Kidney capillary endothelial cell (primary cell): ENCODE measurements around the gene CERK.
A peak's percentile ranks its signal among the peaks of the same experiment; 100 is the strongest.

ENCODE experiments used
- DNase-seq: peaks from one replicate; pipeline ENCODE4 v3.0.0-alpha.2; 2018; ENCODE audit warnings: low spot score

The CERK gene

GRCh38 chr22:46764779-46765485 is 26.9 kb upstream of the CERK start:
- DNase-seq: no peak

- DNase-seq: no peak
These were observed 26.2 kb upstream of the CERK start for GRCh38 chr22:46764140-46764680.

DNA sequence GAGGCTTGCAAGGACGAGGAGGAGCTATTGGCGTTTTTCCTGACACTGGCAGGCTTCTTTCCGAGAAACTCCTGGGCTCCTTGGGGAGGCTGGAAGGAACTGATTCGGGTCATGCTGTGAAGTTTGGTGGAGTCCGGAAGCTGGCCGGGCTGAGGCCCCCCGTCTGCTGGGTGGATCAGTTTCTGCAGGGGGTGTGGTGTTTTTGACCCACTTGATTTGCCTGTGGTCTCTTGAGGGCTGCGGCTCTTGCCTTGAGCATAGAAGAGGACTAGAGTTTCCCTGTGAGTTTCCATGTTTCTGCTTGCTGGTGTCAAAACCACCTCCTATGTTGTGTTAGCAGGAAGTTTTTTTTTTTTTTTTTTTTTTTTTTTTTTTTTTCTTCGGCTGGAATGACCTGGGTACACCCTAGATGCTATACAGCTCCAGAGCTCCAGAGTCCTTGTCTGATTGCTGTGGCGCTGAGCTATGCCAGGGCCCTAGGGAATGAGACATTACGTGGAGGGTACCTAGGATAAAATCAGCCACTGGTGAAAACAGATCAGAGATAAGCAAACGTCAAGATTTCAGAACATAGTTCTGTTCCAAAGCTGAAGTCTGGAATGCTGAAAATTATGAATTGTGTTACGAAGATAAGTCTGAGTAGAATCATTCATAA is 25.1 kb upstream of the CERK start:
- DNase-seq: no peak

- peak; percentile 90 for DNase-seq
These were observed 24.4 kb upstream of the CERK start, which contains the start of gene TBC1D22A for GRCh38 chr22:46762238-46763050. Gene TBC1D22A, plus strand, starts transcription at chr22:46762650. Its CDS starts 137 bp downstream, at chr22:46762787.

DNA sequence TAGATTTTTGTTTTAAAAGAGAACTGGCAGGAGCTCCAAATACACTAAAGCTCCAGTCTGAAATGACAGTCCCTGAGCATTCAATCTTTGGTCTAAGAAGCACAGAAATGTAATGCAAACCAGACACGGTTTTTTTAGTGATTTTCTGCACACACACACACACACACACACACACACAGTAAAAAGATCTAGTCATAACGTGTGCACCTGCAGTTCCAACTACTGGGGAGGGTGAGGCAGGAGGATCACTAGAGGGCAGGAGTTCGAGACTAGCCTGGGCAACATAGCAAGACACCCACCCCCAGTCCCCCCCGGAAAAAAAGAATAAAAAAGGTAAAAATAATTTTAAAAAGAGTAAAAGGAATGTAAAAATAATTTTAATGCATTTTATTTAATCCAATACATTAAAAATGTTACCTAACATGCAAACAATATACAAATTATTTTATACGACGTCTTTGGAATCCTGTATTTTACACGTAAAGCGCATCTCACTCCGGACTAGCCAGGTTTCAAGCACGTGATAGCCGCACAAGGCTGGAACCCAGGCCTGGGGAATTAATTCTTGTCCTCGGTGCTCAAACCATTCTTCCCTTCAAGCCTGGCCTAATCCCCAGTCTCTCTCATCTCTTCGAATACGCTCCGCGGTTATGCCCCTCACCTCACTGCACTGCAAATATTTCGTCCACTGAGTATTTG is 23.6 kb upstream of the CERK start:
- no peak for DNase-seq

- no peak for DNase-seq
These were observed 23.0 kb upstream of the CERK start for GRCh38 chr22:46761017-46761416.

DNA sequence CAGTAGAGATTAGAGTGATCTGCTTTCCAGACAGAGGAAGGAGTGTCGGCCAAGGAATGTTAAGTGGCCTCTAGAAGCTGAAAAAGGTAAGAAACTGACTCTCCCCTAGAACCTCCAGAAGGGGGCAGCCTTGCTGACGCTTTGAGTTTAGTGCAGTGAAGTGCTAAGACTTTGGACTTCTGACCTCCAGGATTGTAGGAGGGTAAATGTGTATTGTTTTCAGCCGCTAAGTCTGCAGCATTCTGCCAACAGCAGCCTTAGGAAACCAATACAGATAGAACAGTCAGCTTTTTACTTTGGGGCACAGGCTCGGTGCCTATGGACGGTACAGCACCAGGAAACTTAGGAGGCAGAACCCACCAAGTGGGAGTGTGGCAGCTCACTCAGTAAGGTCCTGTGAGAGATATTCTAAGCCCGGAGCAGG is 20.8 kb upstream of the CERK start:
- DNase-seq: peak; percentile 85

GRCh38 chr22:46758121-46758520 is 20.1 kb upstream of the CERK start:
- DNase-seq: no peak

DNA sequence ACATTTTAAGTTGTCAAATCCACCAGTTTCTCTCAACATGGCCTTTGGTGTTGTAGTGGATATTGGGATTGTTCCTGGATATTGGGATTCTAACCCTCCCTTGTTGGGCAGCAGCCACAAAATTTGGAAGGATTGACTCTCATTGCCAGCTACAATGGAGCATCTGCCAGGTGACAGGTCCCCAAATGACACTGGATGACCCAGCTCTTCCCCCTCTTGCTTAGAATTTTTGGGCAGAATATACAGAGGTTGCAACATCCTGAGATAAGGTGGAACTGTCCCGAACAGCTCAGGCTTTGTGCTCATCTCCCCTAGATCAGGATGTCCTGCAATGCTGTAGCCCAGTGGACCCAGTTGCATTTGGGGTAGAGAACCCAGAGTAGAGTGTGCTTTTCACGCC is 19.1 kb upstream of the CERK start:
- no peak for DNase-seq

GRCh38 chr22:46756097-46756496 is 18.0 kb upstream of the CERK start:
- DNase-seq: no peak

DNA sequence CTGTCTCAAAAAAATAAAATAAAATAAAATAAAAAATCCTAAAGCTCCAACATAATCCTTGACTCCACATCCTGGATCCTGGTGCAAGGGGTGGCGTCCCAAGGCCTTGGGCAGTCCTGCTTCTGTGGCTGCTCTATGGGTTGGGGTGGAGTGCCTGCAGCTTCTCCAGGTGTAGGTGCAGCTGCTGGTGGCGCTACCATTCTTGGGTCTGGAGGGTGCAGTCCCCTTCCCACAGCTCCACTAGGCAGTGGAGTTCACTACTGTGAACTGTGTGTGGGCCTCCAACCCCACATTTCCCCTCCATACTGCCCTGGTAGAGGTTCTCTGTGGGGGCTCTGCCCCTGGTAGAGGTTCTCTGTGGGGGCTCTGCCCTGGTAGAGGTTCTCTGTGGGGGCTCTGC is 17.5 kb upstream of the CERK start:
- DNase-seq: no peak

GRCh38 chr22:46754826-46755225 is 16.8 kb upstream of the CERK start:
- DNase-seq: no peak

DNA sequence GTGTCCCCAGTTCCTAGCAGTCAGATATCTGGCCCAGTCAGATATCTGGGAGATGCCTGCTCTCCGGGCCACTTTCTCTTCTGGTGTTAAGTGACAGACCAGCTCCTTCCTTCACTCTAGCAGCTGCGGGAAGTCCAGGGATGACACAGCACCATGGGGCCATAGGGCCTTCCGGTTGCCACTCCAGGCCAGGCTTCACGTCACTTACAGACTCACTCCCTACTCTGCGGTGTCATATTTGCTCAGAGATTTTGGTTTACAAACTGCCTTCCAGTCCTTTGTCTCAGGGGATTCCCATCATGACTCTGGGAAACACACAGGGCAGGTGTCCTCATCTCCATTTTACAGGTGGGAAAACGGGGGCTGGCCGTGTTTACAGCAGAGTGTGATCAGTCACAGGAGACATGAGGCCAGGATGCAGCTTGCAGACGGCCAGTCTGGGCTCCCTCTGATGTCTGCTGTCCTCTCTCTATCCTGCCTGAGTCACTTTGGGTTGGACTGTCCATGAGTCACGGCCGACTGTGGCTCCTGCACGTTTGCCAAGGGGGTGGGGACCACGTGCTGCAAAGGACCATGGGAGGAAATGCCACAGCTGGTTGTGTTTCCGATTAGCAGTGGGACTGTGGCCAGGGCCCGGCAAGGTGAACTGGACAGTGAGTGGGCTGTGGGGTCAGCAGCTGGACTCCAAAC is 16.2 kb upstream of the CERK start:
- DNase-seq: peak; percentile 100

DNA sequence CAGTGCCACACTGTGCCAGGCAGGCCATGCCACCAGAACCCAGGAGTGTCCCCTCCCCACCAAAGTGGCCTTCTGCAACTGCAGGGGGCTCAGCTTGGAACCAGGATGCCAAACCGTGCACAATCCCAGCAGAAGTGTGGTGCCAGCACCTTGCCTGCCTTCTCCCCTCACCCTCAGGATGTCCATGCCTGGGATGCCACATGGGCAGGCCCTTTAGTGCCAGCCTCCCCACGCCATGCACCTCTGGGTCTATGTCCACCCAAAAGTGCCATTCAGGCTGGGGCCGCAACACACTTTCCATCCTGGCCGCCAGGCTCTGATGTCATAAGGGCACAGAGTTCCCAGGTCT is 15.7 kb upstream of the CERK start:
- no peak for DNase-seq

DNA sequence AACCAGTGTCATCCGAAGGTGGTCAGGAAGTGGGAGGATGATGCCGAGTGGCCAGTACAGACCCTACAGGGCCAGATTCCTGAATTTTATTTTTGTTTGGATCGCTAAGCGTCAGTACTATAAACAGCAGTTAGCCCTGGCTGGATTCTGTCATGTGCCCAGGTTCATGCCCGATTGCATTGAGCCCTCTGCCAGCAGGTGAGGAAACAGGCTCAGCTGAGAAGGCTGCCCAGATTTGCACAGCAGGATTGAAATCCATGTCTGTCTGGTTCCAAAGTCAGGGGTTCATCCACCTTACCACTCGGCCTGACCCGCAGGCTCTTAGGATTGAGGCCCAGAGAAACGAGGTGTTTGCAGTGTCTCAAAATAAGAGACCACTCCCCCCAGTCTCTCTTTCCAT is 15.3 kb upstream of the CERK start:
- DNase-seq: no peak

- no peak for DNase-seq
These were observed 14.9 kb upstream of the CERK start for GRCh38 chr22:46752988-46753310.

GRCh38 chr22:46752286-46752987 is 14.4 kb upstream of the CERK start:
- no peak for DNase-seq

- no peak for DNase-seq
These were observed 12.9 kb upstream of the CERK start for GRCh38 chr22:46750863-46751443.

DNA sequence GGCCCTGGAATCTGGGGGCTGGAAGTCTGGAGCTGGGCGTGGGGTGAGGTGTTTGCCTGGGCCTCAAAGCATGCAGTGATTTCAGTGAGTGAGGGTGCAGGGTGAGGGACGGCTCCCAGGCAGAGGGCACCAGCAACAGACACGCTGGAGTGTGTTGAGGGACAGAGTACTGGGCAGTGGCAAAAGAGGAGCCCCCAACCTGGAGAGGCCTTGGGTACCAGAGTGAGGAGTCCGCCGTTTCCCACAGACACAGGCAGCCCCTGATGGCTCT is 12.4 kb upstream of the CERK start:
- DNase-seq: no peak

GRCh38 chr22:46749682-46750529 is 11.9 kb upstream of the CERK start:
- no peak for DNase-seq
